HG03571 (cell line): Measurements from ENCODE around the gene CD58.
A peak's percentile ranks its signal among the peaks of the same experiment; 100 is the strongest.
"Not testable (repeated sequence)": the region's sequence is repeated elsewhere in the genome, so short reads cannot be mapped to it uniquely, and the experiment has no call there.

Experiments
- ATAC-seq: cut with Tn5 transposase; IDR thresholded peaks from one replicate; pipeline ENCODE4 v1.9.1; 2021; ENCODE audit not compliant: unreplicated experiment

Gene CD58

DNA sequence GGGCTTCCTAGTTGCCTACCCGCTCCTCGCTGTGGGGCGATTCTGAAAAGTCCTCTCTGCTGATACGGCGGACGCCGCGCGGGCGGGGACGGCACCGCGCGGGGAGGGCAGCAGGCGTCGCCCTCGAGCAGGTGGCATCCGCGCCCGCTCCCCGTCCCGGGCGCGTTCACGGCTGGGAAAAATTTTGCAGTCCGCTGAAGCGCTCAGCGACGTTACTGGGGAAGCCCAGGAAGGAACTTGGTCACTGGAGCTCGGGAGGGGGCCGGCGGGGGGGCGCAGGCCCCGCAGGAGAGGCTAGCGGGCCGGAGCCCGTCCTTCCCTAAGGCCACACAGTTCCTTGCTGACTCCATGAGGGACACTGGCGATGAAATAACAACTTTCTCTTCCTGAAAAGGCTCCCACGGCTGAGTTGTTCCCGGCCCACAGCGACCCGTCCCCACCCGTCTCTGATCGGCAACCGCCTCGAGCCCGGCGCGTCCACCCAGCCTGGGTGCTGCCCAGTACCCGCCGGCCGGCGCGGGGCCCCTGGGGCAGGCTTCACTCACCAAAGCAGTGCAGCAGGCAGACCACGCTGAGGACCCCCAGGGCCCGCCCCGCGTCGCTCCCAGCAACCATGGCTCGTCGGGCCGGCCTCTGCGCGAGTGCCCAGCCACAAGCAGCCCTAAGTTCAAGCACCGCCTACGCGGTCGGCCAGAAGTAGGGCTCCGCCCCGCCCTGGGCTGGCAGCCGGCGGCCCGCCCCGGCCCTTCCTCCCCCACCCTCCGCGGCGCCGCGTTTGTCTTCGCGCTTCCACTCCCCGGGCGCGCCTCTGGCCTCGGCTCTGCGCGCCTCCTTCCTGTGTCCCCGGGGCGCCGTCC lies at the start of gene CD58:
CD58 (minus strand) TSS at position 669 of the 857 bp plus-strand sequence; CDS start at position 615, 54 bp downstream.
- peak; percentile 59 for ATAC-seq

GRCh38 chr1:116620392-116620791 lies 49.6 kb upstream of the CD58 start:
- not testable (repeated sequence) for ATAC-seq

DNA sequence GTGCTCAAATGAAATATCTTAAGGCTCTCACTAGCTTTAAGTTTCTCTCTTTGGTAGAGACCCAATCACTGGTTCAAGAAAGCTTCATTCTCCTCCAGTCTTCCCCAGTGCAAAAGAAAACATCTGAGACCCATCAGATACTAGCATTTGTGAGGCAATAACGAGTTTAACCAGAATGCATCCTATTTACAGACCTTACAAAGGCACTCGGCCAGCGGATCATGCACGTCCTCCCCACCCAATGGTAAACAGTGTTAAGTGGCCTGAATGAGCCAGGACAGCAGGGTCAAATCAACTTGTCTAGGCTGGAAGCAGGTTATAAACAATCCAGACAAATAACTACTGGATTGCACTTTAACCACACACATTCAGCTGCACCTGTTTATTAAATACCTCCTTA lies 48.3 kb upstream of the CD58 start:
- not testable (repeated sequence) for ATAC-seq

DNA sequence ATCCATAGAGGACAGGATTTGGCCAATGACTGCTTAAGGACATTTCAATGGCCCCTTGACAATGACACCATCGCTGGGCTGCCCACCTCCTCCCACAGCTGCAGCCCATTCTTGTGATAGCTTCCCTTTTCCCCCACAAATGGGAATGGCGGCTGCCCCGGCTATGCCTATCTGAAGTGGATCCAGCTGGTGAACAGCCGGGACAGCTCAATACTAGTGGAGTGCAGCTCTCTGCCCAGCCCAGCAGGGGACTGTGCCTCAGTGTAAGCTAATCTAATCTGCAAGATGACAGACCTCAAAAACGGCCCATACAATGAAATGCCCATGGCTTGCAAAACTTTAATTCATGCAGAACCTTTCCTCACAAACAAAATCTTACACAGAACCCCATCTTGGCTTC lies 47.0 kb upstream of the CD58 start:
- ATAC-seq = not testable (repeated sequence)

GRCh38 chr1:116613825-116614224 lies 43.0 kb upstream of the CD58 start:
- ATAC-seq = not testable (repeated sequence)

DNA sequence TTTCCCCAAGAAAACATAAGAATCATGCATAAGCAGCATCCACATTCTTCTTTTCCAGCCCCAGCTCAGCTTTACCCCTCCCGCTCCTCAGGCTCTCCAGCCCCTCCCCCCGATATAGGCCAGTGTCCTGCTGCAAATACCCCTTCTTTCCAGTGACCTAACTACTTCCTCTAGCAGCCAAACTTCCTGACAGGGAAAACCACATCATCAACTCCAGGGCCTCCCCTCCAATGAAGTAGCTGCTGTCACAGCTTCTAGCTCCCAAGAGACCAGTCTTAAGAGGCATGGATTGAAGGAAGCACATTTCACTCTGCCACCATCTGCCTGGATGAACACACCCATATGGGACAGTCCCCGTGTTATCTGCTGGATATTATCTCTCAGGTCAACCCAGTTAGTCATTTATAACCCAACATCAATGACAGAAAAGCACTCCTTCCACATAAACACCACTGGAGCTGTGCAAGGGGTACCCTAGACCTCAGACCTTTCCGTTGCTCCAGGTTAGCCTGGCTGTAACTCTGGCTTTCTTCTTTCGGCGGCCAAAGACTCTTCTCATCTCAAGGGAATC lies 39.1 kb upstream of the CD58 start:
- not testable (repeated sequence) for ATAC-seq

- not testable (repeated sequence) for ATAC-seq
Observed at GRCh38 chr1:116608841-116609240, 38.0 kb upstream of the CD58 start.

DNA sequence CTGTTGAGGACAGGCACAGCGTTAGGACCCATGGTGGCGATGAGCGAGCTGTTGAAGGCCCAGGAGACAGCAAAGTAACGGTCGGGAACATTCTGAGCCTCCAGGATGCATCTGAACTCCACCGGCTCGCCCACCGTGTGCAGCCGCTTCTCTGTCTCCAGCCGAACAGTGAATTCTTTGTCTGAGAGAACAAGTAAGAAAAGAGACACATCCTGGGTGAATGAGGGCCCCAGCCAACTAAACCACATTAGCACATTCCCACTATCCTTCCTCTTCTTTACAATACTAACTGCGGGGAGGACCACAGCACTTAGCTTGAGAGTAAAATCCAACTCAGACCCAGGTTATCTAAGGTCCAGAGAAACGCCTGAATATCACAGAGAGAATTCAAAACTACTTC lies 37.3 kb upstream of the CD58 start:
- not testable (repeated sequence) for ATAC-seq

DNA sequence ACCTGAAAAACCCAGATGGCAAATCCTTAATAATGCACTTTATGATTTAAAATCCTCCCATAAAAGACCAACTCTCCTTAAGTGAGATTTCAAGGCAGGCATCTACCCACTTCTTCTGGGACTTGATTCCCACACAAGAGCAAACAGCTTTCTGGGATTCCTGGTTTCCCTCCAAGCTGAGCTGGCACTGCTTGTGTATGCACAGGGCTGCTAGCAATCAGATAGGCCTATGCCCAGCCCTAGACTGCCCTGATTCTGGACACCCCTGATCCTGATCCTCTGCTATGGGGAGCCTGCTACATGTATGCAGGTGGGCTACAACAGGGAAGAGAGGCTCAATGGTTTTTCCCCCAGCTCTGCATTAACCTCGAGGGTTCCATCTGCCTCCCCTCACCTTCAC lies 36.6 kb upstream of the CD58 start:
- not testable (repeated sequence) for ATAC-seq

DNA sequence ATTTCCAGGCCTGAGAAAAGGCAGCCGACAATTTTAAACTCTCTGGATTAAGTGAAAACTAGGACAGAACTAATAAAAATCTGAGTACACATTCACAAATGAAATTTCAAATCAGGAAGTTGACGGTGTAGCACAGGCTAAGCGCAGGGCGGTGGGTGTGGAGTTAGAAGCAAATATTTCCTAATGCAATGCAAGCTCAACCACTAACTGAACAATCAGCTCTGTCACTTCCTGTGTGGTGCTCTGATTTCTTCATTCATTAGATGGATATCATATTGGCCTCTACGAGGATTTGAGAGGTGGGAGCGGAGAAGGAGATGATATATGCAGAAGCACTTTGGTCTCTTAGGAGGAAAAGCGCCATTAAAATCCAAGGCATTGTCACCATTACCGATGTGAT lies 35.2 kb upstream of the CD58 start:
- not testable (repeated sequence) for ATAC-seq

GRCh38 chr1:116605315-116605714 lies 34.5 kb upstream of the CD58 start:
- no peak for ATAC-seq

- not testable (repeated sequence) for ATAC-seq
Observed at GRCh38 chr1:116604408-116604807, 33.6 kb upstream of the CD58 start.

DNA sequence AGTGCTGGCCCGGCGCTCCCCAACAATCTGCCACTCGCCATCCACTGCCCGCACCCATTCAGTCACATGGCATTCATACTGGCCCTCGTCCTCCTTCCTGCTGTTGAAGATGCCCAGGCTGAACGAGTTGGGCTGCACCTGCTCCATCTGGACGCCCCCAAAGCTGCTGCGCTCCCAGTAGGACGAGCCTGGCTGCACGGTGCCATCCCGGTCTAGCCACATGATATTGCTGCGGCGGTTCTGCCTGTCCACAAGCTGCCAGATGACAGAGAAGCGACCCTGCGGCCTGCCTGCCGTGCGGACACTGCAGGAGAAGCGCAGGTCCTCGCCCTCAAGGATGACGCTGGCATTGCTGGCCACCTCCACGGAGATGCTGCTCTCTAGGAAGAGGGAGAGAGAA lies 32.8 kb upstream of the CD58 start:
- ATAC-seq = not testable (repeated sequence)

GRCh38 chr1:116599369-116599768 lies 28.5 kb upstream of the CD58 start:
- ATAC-seq = not testable (repeated sequence)

DNA sequence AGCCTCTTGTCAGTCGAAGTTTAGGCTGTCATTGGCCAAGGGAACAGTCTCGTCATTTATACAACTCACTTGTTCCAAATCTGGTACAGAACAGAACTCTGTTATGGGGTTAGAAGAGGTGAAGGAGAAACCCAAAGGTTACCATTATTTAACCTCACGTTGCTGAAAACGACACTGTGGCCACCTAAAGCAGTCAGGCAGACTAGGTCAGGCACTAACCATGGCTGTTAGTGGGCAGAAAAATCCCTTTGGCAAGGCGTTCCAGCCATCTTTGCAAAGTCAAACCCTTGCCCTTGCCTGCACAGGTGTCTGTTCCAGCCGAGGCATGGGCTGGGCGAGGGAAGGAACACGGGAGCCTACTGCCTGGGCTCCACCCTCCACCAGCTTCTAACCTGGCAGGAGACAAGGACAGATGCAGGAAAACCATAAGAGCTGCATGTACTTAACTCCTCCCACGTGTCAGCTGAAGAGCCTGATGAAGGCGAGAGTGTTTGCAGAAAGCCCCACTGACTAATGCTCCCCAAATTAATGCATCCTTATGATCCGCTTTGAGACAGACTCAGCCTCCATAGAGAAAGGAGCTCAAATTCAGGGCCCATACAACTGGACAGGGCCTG lies 27.7 kb upstream of the CD58 start:
- ATAC-seq = not testable (repeated sequence)

GRCh38 chr1:116597388-116597787 lies 26.6 kb upstream of the CD58 start:
- ATAC-seq = peak; percentile 52

DNA sequence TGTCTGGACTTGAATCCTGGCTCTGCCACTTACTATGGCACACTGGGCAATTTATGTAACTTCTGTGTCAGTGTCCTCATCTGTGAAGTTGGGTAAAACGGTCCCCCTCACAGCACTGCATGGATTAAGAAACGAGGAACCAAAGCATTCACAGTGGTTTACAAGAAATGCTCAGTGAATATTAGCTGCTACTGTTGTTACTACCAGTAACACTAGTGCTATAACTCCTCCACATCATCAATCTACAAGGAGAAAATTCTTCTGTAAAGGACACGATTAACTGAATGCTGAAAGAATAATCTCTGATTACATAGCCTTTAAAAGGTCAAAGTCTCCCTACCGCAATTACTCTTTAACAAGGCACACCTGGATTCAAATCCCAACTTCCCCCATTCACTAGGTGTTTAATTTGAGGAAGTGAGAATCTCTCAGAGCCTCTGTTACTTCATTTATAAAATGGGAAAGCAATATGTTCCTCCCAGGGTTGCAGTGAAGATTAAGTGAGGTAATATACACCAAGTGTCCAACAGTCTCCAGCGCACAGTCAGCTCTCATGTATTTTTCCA lies 26.0 kb upstream of the CD58 start:
- ATAC-seq = not testable (repeated sequence)

GRCh38 chr1:116595946-116596741 lies 25.3 kb upstream of the CD58 start:
- not testable (repeated sequence) for ATAC-seq

GRCh38 chr1:116595065-116595840 lies 24.4 kb upstream of the CD58 start:
- ATAC-seq = not testable (repeated sequence)

- not testable (repeated sequence) for ATAC-seq
Observed at GRCh38 chr1:116593977-116594376, 23.2 kb upstream of the CD58 start.
